GM12872 (cell line): Measurements from ENCODE around the gene ZNF606.

Experiments
- CTCF ChIP-seq: IDR thresholded peaks from 3 replicates; pipeline ENCODE4 v1.5.1; 2011; ENCODE audit warnings: low read depth, mild to moderate bottlenecking, low read length, moderate library complexity; ENCODE audit not compliant: insufficient read depth

Gene ZNF606

GRCh38 chr19:57947419-57948134 is 55.0 kb downstream of the ZNF606 start, which contains the start of gene ZNF256:
Gene ZNF256, minus strand, starts transcription at chr19:57947706. Its CDS starts 232 bp downstream, at chr19:57947474.
- TF ChIP-seq CTCF = peak; percentile 42; the same call in 2 of the 3 replicates

GRCh38 chr19:57947088-57947418 is 55.6 kb downstream of the ZNF606 start:
- no peak for TF ChIP-seq CTCF

- TF ChIP-seq CTCF = no peak
Measured at GRCh38 chr19:57946316-57946715, 56.3 kb downstream of the ZNF606 start.

GRCh38 chr19:57941593-57941992 is 61.0 kb downstream of the ZNF606 start:
- TF ChIP-seq CTCF = no peak

GRCh38 chr19:57935731-57936130 is 66.9 kb downstream of the ZNF606 start:
- TF ChIP-seq CTCF = no peak

- TF ChIP-seq CTCF = no peak
Measured at GRCh38 chr19:57934820-57935665, 67.6 kb downstream of the ZNF606 start, which contains the start of gene ZNF418. Gene ZNF418, minus strand, starts transcription at chr19:57935402. Its CDS starts 1,580 bp downstream, at chr19:57933822.

- no peak for TF ChIP-seq CTCF
Measured at GRCh38 chr19:57927587-57927986, 75.0 kb downstream of the ZNF606 start.
